Measurements from ENCODE around the gene IFIT1.
A peak's percentile ranks its signal among the peaks of the same experiment; 100 is the strongest.

The IFIT1 gene, protein sequence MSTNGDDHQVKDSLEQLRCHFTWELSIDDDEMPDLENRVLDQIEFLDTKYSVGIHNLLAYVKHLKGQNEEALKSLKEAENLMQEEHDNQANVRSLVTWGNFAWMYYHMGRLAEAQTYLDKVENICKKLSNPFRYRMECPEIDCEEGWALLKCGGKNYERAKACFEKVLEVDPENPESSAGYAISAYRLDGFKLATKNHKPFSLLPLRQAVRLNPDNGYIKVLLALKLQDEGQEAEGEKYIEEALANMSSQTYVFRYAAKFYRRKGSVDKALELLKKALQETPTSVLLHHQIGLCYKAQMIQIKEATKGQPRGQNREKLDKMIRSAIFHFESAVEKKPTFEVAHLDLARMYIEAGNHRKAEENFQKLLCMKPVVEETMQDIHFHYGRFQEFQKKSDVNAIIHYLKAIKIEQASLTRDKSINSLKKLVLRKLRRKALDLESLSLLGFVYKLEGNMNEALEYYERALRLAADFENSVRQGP

GRCh38 chr10:89391907-89392756 lies at the start of gene IFIT1:
TSS of gene IFIT1 (plus strand) at chr10:89392623. CDS start at chr10:89392713, 90 bp downstream.
- Histone ChIP-seq H3K27me3 (replicated peaks) (no peaks in the 10 kb centered on the region), H3K4me3 (ENCODE audit: low read depth, low read length) (peak within 1 kb of the TSS; percentile 59), H3K27ac (peak within 1 kb of the TSS; percentile 68), H3K36me3 (replicated peaks) (no peaks in the 10 kb centered on the region)
- peak; percentile 78 for DNase-seq
- no peak for TF ChIP-seq CTCF (IDR thresholded peaks at IDR 0.05; ENCODE audit: low read depth, low read length, missing control alignments)
- in situ Hi-C loops (cut with HindIII; ENCODE audit: low pct_ligation_motif_present, low sequenced_read_pairs): no loop called here

- H3K27ac ChIP-seq: peak overlapping the region; percentile 31
- no peak overlapping the region for H3K4me3 ChIP-seq (ENCODE audit: low read depth, low read length)
- in situ Hi-C loops (cut with HindIII; ENCODE audit: low pct_ligation_motif_present, low sequenced_read_pairs): no loop called here
- no peaks in the 10 kb centered on the region for H3K27me3 ChIP-seq (replicated peaks)
- H3K36me3 ChIP-seq (replicated peaks): peaks cover 3% of the 10 kb centered on the region
- DNase-seq: no peak
- TF ChIP-seq CTCF (IDR thresholded peaks at IDR 0.05; ENCODE audit: low read depth, low read length, missing control alignments): no peak
These were observed 49.2 kb upstream of the IFIT1 start for GRCh38 chr10:89343089-89343767.

- DNase-seq: no peak
- H3K27me3 ChIP-seq (replicated peaks): no peaks in the 10 kb centered on the region
- H3K27ac ChIP-seq: no peak overlapping the region
- in situ Hi-C loops (cut with HindIII; ENCODE audit: low pct_ligation_motif_present, low sequenced_read_pairs): no loop called here
- H3K4me3 ChIP-seq (ENCODE audit: low read depth, low read length): no peak overlapping the region
- no peak for TF ChIP-seq CTCF (IDR thresholded peaks at IDR 0.05; ENCODE audit: low read depth, low read length, missing control alignments)
- peaks cover 3% of the 10 kb centered on the region for H3K36me3 ChIP-seq (replicated peaks)
These were observed 48.3 kb upstream of the IFIT1 start for GRCh38 chr10:89344156-89344555.

GRCh38 chr10:89345367-89346000 lies 46.9 kb upstream of the IFIT1 start:
- TF ChIP-seq CTCF (IDR thresholded peaks at IDR 0.05; ENCODE audit: low read depth, low read length, missing control alignments): no peak
- H3K27me3 ChIP-seq (replicated peaks): no peaks in the 10 kb centered on the region
- no peak overlapping the region for H3K4me3 ChIP-seq (ENCODE audit: low read depth, low read length)
- DNase-seq: no peak
- in situ Hi-C loops (cut with HindIII; ENCODE audit: low pct_ligation_motif_present, low sequenced_read_pairs): no loop called here
- no peaks in the 10 kb centered on the region for H3K36me3 ChIP-seq (replicated peaks)
- H3K27ac ChIP-seq: no peak overlapping the region
